GM23338 (cell line): ENCODE results near the gene S100A6. TPM values are rescaled to one million over a fixed set of nuclear protein-coding genes. Genes with fewer than 3 reads are reported as not detected.

Source experiments
- ATAC-seq: fragments of 200-7000 bp; cut with Tn5 transposase; 3 replicates; pipeline ENCODE4 v1.9.1; 2020
- DNase-seq: peaks from one replicate; pipeline ENCODE4 v3.0.0-alpha.2; 2015; ENCODE audit warnings: low spot score
- H2AFZ ChIP-seq: fragments of 200-600 bp; sonication (generic); 2 replicates; pipeline ENCODE4 v1.8.0; 2016; ENCODE audit warnings: antibody characterized with exemption, mild to moderate bottlenecking, moderate library complexity
- H3F3A ChIP-seq: fragments of 200-600 bp; sonication (generic); replicated peaks from 2 replicates; pipeline ENCODE4 v1.8.0; 2017; ENCODE audit warnings: antibody characterized with exemption, mixed run types, low read depth
- H3K27ac ChIP-seq: fragments of 200-600 bp; sonication (generic); 2 replicates; pipeline ENCODE4 v1.6.1; 2016; ENCODE audit warnings: low read depth
- H3K27me3 ChIP-seq: fragments of 200-600 bp; sonication (generic); 2 replicates; pipeline ENCODE4 v1.8.0; 2016; ENCODE audit warnings: mild to moderate bottlenecking, mixed run types, moderate library complexity; ENCODE audit not compliant: insufficient read depth
- H3K36me3 ChIP-seq: fragments of 200-600 bp; sonication (generic); 2 replicates; pipeline ENCODE4 v1.8.0; 2016; ENCODE audit warnings: mild to moderate bottlenecking; ENCODE audit not compliant: insufficient read depth
- H3K4me1 ChIP-seq: fragments of 200-600 bp; sonication (generic); 2 replicates; pipeline ENCODE4 v1.8.0; 2016; ENCODE audit warnings: mild to moderate bottlenecking, moderate library complexity; ENCODE audit not compliant: insufficient read depth
- H3K4me2 ChIP-seq: fragments of 200-600 bp; sonication (generic); 2 replicates; pipeline ENCODE4 v1.7.1; 2017; ENCODE audit warnings: mixed run types
- H3K4me3 ChIP-seq: fragments of 200-600 bp; sonication (generic); 2 replicates; pipeline ENCODE4 v1.6.1; 2016; ENCODE audit warnings: mixed run types
- H3K79me2 ChIP-seq: fragments of 200-600 bp; sonication (generic); replicated peaks from 2 replicates; pipeline ENCODE4 v1.8.0; 2017; ENCODE audit warnings: mild to moderate bottlenecking; ENCODE audit not compliant: insufficient read depth
- H3K9me2 ChIP-seq: fragments of 200-600 bp; sonication (generic); 2 replicates; pipeline ENCODE4 v1.8.0; 2017; ENCODE audit not compliant: insufficient read depth
- H4K20me1 ChIP-seq: fragments of 200-600 bp; sonication (generic); replicated peaks from 2 replicates; pipeline ENCODE4 v1.8.0; 2017; ENCODE audit warnings: mild to moderate bottlenecking; ENCODE audit not compliant: insufficient read depth
- H3K27ac Mint-ChIP-seq: 2 replicates; pipeline ENCODE4 v1.8.0; 2020; ENCODE audit warnings: inconsistent platforms, mild to moderate bottlenecking, moderate library complexity, mixed read lengths
- H3K27me3 Mint-ChIP-seq: 3 replicates; pipeline ENCODE4 v1.8.0; 2022; ENCODE audit warnings: low read depth, mild to moderate bottlenecking, moderate library complexity, mixed read lengths, inconsistent platforms; ENCODE audit not compliant: insufficient read depth, poor library complexity
- H3K36me3 Mint-ChIP-seq: 3 replicates; pipeline ENCODE4 v1.8.0; 2021; ENCODE audit warnings: low read depth, mild to moderate bottlenecking, inconsistent platforms, moderate library complexity, mixed read lengths
- H3K4me1 Mint-ChIP-seq: 3 replicates; pipeline ENCODE4 v1.8.0; 2020; ENCODE audit warnings: mild to moderate bottlenecking, inconsistent platforms, mixed read lengths
- H3K4me3 Mint-ChIP-seq: 3 replicates; pipeline ENCODE4 v1.8.0; 2021; ENCODE audit warnings: moderate library complexity, mild to moderate bottlenecking, inconsistent platforms, mixed read lengths
- H3K9me3 Mint-ChIP-seq: 3 replicates; pipeline ENCODE4 v1.8.0; 2020; ENCODE audit warnings: moderate library complexity, mild to moderate bottlenecking, inconsistent platforms, mixed read lengths
- CREB1 ChIP-seq: fragments of 250-450 bp; sonication (Bioruptor Pico); IDR thresholded peaks from 2 replicates; pipeline ENCODE4 v1.5.0; 2020; ENCODE audit warnings: low read depth, mild to moderate bottlenecking, moderate library complexity
- CTCF ChIP-seq, 2 experiments: fragments of 200-600 bp in 1 of 2; sonication (generic) in 1 of 2; conservative IDR thresholded peaks; 2 replicates each; pipeline versions ENCODE4 v1.5.1 to v1.6.1; 2016 to 2017; ENCODE audit warnings: antibody characterized with exemption in 2 of 2, low read depth in 2 of 2, mild to moderate bottlenecking in 2 of 2, moderate library complexity in 1 of 2
- ETS1 ChIP-seq: IDR thresholded peaks from 2 replicates; pipeline ENCODE4 v1.6.1; 2016; ENCODE audit warnings: antibody characterized with exemption
- EZH2 ChIP-seq: fragments of 200-600 bp; sonication (generic); IDR thresholded peaks from one replicate; pipeline ENCODE4 v1.8.0; 2017; ENCODE audit warnings: antibody characterized with exemption, mild to moderate bottlenecking, low read depth; ENCODE audit not compliant: unreplicated experiment
- EZH2phosphoT487 ChIP-seq: fragments of 200-600 bp; sonication (generic); IDR thresholded peaks from one replicate; pipeline ENCODE4 v1.8.1; 2018; ENCODE audit warnings: antibody characterized with exemption; ENCODE audit not compliant: unreplicated experiment
- JUNB ChIP-seq: IDR thresholded peaks from one replicate; pipeline ENCODE4 v1.6.1; 2016; ENCODE audit warnings: antibody characterized with exemption; ENCODE audit not compliant: unreplicated experiment
- NANOG ChIP-seq: IDR thresholded peaks from 2 replicates; pipeline ENCODE4 v1.6.1; 2016; ENCODE audit warnings: antibody characterized with exemption, borderline replicate concordance
- POLR2AphosphoS5 ChIP-seq: IDR thresholded peaks from 2 replicates; pipeline ENCODE4 v1.6.1; 2016; ENCODE audit warnings: antibody characterized with exemption, low read depth
- REST ChIP-seq: IDR thresholded peaks from one replicate; pipeline ENCODE4 v1.6.1; 2018; ENCODE audit warnings: antibody characterized with exemption; ENCODE audit not compliant: unreplicated experiment
- STAT1 ChIP-seq: IDR thresholded peaks from one replicate; pipeline ENCODE4 v1.6.1; 2016; ENCODE audit warnings: antibody characterized with exemption; ENCODE audit not compliant: unreplicated experiment
- ZNF114 ChIP-seq: fragments of 250-450 bp; sonication (Bioruptor Pico); IDR thresholded peaks from 2 replicates; pipeline ENCODE4 v1.5.0; 2020; ENCODE audit warnings: mild to moderate bottlenecking, moderate library complexity
- ZNF331 ChIP-seq: fragments of 250-450 bp; sonication (Bioruptor Pico); IDR thresholded peaks from 2 replicates; pipeline ENCODE4 v1.5.0; 2020; ENCODE audit warnings: low read depth, mild to moderate bottlenecking, moderate library complexity
- ZNF462 ChIP-seq: fragments of 250-450 bp; sonication (Bioruptor Pico); IDR thresholded peaks from 2 replicates; pipeline ENCODE4 v1.5.0; 2020; ENCODE audit warnings: mild to moderate bottlenecking, moderate library complexity
- polyA plus RNA-seq: library from polyadenylated mRNA; unstranded; fragments of >200 nt; fragmentation: Nextera tagmentation; extraction: Ambion mirVana; gene quantifications from 2 replicates; pipeline ENCODE4 v1.2.1, GENCODE V29; 2016
- total RNA-seq: library from RNA; depleted of rRNA; stranded (reverse); fragments of >200 nt; shearing (Covaris generic); gene quantifications from 2 replicates; pipeline ENCODE4 v1.2.3, GENCODE V29; 2014

The S100A6 gene
- total and polyA plus RNA-seq, 2 experiments from 2014 or later: 7.3 to 77.5 TPM

- H4K20me1 ChIP-seq: no peaks in the 10 kb centered on the region
- H3K27ac Mint-ChIP-seq: no peak overlapping the region
- H3F3A ChIP-seq: no peaks in the 10 kb centered on the region
- no peaks in the 10 kb centered on the region for H3K9me3 Mint-ChIP-seq
- H3K79me2 ChIP-seq: no peaks in the 10 kb centered on the region
- no peaks in the 10 kb centered on the region for H3K27me3 ChIP-seq
- H3K4me2 ChIP-seq: no peak overlapping the region
- DNase-seq (no peak), ATAC-seq (no peak)
- H3K27ac ChIP-seq: no peak overlapping the region
- no peaks in the 10 kb centered on the region for H3K9me2 ChIP-seq
- H3K4me1 Mint-ChIP-seq: peaks cover 10% of the 10 kb centered on the region; the same call in 1 of the 3 replicates
- H3K36me3 Mint-ChIP-seq: no peaks in the 10 kb centered on the region
- no peak overlapping the region for H3K4me3 Mint-ChIP-seq
- TF ChIP-seq REST (no peak), CTCF (conservative IDR thresholded peaks at IDR 0.05; ENCODE audit: low read depth in 2 of 2) (no peak), NANOG (no peak), JUNB (no peak), ZNF462 (CRISPR knock-in tag) (no peak), EZH2 (no peak), CREB1 (CRISPR knock-in tag) (no peak), STAT1 (no peak), ZNF114 (CRISPR knock-in tag) (no peak), POLR2AphosphoS5 (no peak), ZNF331 (CRISPR knock-in tag) (no peak), ETS1 (no peak), EZH2phosphoT487 (no peak)
- H2AFZ ChIP-seq: peak overlapping the region; percentile 52; the same call in 1 of the 2 replicates
- H3K27me3 Mint-ChIP-seq: peaks cover 2% of the 10 kb centered on the region
- H3K4me1 ChIP-seq: no peaks in the 10 kb centered on the region
- no peaks in the 10 kb centered on the region for H3K36me3 ChIP-seq
- H3K4me3 ChIP-seq: no peak overlapping the region
Measured at GRCh38 chr1:153506831-153507413, 28.9 kb downstream of the S100A6 start.
